HEK293 (cell line): ENCODE results near the gene ATP2B3.

ENCODE experiments used
- BCL11A ChIP-seq: fragments of 450-650 bp; formaldehyde crosslinking; IDR thresholded peaks from 2 replicates; pipeline ENCODE4 v1.5.1; 2016; ENCODE audit warnings: low read depth, missing biosample characterization, missing genetic modification characterization
- CTCF ChIP-seq: fragments of 450-650 bp; formaldehyde crosslinking; IDR thresholded peaks from 2 replicates; pipeline ENCODE4 v1.5.1; 2016; ENCODE audit warnings: missing biosample characterization, missing genetic modification characterization
- MEIS1 ChIP-seq: sonication (generic); formaldehyde crosslinking; IDR thresholded peaks from 2 replicates; pipeline ENCODE4 v1.8.1; 2022; ENCODE audit warnings: missing genetic modification reagents, mild to moderate bottlenecking, borderline replicate concordance
- REST ChIP-seq: fragments of 450-650 bp; formaldehyde crosslinking; IDR thresholded peaks from 2 replicates; pipeline ENCODE4 v1.5.1; 2016; ENCODE audit warnings: missing biosample characterization, missing genetic modification characterization
- ZNF274 ChIP-seq, 2 experiments: fragments of 200-500 bp in 1 of 2; fragments of 450-650 bp in 1 of 2; sonication (Bioruptor generic) in 1 of 2; formaldehyde crosslinking in 1 of 2; IDR thresholded peaks; 2 replicates each; pipeline versions ENCODE4 v1.5.1 to v1.6.1; 2014 to 2016; ENCODE audit warnings: borderline replicate concordance in 1 of 2, inconsistent platforms in 1 of 2, low read length in 1 of 2, missing biosample characterization in 1 of 2, missing genetic modification characterization in 1 of 2
- ZNF518A ChIP-seq: fragments of 450-650 bp; formaldehyde crosslinking; conservative IDR thresholded peaks from 2 replicates; pipeline ENCODE4 v1.5.1; 2016; ENCODE audit warnings: low read depth, missing biosample characterization, missing genetic modification characterization
- ZNF548 ChIP-seq: fragments of 450-650 bp; formaldehyde crosslinking; IDR thresholded peaks from 2 replicates; pipeline ENCODE4 v1.5.1; 2016; ENCODE audit warnings: missing biosample characterization, missing genetic modification characterization
- ZNF549 ChIP-seq: fragments of 450-650 bp; IDR thresholded peaks from 2 replicates; pipeline ENCODE4 v1.5.1; 2018; ENCODE audit warnings: missing biosample characterization, missing genetic modification characterization, mild to moderate bottlenecking, inconsistent platforms, moderate library complexity
- ZNF670 ChIP-seq: fragments of 450-650 bp; formaldehyde crosslinking; IDR thresholded peaks from 2 replicates; pipeline ENCODE4 v1.5.1; 2016; ENCODE audit warnings: missing biosample characterization, missing genetic modification characterization, low read depth
- ZNF701 ChIP-seq: fragments of 450-650 bp; formaldehyde crosslinking; IDR thresholded peaks from 2 replicates; pipeline ENCODE4 v1.5.1; 2016; ENCODE audit warnings: missing biosample characterization, missing genetic modification characterization
- ZSCAN18 ChIP-seq: fragments of 450-650 bp; formaldehyde crosslinking; IDR thresholded peaks from 2 replicates; pipeline ENCODE4 v1.5.1; 2016; ENCODE audit warnings: missing biosample characterization, missing genetic modification characterization

- TF ChIP-seq MEIS1, result no peak
- TF ChIP-seq CTCF (tag by site-specific recombination), result no peak
- TF ChIP-seq REST, result no peak
- no peak for TF ChIP-seq ZNF549 (tag by site-specific recombination)
- TF ChIP-seq BCL11A, result no peak
- no peak for TF ChIP-seq ZNF548
- TF ChIP-seq ZNF701 (tag by site-specific recombination), result no peak
- TF ChIP-seq ZNF518A (tag by site-specific recombination), result no peak
- TF ChIP-seq ZSCAN18, result no peak
- TF ChIP-seq ZNF274 (IDR thresholded peaks at IDR 0.05; ENCODE audit: low read length), result no peak
- TF ChIP-seq ZNF274 (tag by site-specific recombination; IDR thresholded peaks at IDR 0.05; ENCODE audit: borderline replicate concordance), result no peak
- no peak for TF ChIP-seq ZNF670 (tag by site-specific recombination)
Observed at GRCh38 chrX:153561337-153561736, 43.9 kb downstream of the ATP2B3 start.
